ENCODE data around the gene GABBR2. TPM values are rescaled to one million over a fixed set of nuclear protein-coding genes. Genes with fewer than 3 reads are reported as not detected.
"Not testable (repeated sequence)": the region's sequence is repeated elsewhere in the genome, so short reads cannot be mapped to it uniquely, and the experiment has no call there.

The GABBR2 gene
- total RNA-seq, 1 experiment from 2014 or later = not detected

DNA sequence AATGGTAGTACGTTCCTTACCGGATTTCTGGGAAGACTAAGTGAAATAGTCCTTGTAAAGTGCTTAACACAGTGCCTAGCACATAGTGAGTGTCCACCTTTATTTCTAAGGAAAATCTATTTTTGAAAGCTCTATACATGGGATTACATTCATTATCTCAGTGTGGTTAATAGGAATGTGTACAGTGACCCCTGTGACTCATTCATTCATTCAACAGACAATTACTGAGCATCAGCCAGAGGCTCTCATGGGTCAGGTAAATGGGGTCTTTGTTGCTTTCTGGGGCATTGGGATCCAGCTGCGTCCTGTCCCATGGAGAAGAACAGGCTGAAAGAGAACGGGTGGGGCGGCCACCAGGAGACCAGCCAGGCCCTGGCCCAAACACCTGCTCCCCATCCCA, 227.1 kb downstream of the GABBR2 start:
- peak; percentile 19 for DNase-seq (ENCODE audit: low read depth)

DNA sequence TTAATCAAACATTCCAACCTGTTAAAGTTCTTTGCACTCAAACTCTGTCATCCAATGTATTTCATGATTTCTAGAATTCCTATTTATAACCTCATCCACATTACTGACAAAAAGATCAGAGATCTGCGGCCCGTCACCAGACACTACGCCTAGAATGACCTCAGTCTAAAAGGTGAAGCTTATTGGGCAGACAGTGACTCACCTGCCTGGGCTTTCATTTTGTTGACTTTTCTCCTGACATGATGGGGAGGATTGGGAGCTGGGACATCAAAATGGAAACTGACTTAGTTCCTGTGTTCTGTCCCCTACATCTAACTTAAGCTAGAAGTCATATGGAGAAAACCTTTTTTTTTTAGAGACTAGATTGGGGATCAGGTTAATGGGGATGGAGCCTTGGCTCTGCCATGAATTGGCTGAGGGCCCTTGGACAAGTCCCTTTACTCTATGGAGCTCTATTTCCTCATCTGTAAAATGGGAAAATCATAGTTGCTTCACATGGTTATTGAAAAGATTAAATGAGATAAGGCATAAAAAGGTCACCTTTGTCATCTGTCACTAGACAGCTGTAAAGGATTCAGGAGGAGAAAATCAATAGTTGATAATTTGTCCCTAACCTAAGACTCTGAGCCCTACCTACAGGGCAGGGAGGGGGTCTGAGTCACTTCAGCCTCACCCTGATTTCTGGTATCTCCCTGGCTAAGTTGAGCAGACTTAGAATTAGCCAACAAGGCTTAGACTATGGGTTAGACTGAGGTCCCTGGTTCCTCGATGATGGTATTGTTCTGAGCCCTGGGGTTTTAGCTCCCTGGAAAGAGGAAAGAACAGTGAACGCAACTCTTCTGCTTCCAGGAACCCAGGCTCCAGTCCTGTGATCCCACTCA, 228.5 kb downstream of the GABBR2 start:
- DNase-seq (ENCODE audit: low read depth) = no peak

DNA sequence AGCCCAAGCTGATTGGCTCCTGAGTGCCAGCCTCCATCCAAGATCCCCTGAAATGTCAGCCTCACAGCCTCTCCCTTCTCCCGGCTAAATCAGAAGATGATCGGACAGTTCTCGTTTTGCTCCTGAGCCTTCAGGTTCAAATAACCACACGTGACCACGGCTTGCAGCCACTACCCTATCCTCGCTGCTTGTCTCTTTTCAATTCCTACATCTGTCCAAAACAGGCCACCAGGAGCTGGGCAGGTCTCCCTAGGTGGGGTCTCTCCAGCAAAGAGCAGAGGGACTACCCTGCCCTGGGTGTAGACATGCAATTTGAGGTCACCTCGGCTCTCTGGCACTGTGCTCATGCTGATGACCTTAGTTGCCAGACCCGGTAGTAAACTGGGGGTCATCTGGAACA, 229.3 kb downstream of the GABBR2 start:
- no peak for DNase-seq (ENCODE audit: low read depth)

DNA sequence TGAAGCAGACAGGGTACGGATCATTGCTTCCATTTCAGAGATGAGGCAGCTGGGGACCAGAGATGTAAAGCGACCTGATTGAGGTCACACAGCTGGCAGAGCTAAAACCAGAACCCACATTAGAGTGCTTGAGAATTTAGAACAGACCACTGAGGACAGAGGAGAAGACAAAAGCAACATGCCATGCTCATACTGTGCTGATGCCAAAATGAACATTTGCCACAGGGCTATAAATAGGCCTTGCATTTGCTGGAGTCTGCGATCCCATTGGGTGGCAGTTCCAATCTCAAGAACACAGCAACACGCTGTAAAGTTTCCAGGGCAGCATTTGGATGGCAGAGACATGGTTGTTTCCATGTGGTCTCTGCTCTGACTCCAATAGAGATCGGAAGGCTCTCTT, 230.9 kb downstream of the GABBR2 start:
- DNase-seq (ENCODE audit: low read depth) = no peak

DNA sequence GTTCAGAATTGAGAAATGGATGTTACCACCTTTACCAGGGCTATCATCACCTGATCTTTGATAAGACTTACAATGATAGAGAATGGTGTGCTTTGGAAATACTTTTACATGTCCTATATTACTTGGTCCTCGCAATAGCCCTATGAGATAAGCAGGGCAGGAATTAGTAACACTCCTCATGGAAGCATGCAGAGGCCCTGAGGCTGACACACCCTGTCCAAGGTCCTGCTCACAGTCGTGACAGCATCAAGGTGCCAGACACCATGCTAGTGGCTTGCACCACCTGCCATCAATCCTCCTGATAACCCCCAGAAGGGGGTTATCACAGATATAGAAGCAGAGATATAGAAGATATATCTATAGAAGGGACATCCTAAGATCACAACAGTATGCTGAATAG, 236.5 kb downstream of the GABBR2 start:
- no peak for DNase-seq (ENCODE audit: low read depth)

DNA sequence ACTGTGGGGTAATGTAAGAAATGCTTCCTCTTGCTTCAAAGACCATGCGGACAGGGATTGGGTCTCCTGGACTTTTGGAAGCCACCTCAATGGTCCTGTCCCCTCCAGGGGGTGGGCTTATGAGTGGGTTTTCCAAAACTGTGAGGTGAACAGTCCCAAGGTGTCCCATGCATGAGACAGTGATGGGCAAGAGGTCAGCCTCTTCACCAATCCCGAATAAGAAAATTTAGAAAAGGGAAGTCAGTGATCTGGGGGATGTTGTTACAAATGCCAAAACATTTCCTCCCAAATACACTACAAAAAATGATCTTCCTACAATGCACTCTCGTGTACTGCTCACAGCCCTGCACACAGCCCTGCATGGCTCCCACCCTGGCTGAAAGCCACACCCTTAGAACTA, 237.6 kb downstream of the GABBR2 start:
- no peak for DNase-seq (ENCODE audit: low read depth)

GRCh38 chr9:98468567-98469239, 240.0 kb downstream of the GABBR2 start:
- no peak for DNase-seq (ENCODE audit: low read depth)

DNA sequence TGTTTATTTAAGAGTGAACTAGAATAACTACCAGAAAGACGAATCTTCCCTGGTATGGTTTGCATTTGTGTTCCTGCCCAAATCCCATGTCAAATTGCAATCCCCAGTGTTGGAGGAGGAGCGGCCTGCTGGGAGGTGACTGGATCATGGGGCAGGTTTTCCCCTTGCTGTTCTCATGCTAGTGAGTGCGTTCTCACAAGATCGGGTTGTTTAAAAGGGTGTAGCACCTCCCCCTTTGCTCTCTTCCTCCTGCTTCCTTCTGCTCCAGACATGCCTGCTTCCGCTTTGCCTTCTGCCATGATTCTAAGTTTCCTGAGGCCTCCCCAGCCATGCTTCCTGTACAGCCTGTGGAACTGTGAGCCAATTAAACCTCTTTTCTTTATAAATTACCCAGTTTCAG, 242.9 kb downstream of the GABBR2 start:
- no peak for DNase-seq (ENCODE audit: low read depth)

DNA sequence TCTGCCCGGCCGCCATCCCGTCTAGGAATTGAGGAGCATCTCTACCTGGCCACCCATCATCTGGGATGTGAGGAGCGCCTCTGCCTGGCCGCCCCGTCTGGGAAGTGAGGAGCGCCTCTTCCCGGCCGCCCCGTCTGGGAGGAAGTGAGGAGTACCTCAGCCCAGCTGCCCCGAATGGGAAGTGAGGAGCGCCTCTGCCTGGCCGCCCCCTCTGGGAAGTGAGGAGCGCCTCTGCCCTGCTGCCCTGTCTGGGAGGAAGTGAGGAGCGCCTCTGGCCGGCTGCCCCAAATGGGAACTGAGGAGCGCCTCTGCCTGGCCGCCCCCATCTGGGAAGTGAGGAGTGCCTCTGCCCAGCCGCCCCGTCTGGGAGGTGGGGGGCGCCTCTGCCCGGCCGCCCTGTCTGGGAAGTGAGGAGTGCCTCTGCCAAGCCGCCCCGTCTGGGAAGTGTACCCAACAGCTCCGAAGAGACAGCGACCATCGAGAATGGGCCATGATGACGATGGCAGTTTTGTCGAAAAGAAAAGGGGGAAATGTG, 244.5 kb downstream of the GABBR2 start:
- DNase-seq (ENCODE audit: low read depth) = not testable (repeated sequence)

- no peak for DNase-seq (ENCODE audit: low read depth)
Measured at GRCh38 chr9:98462310-98462709, 246.4 kb downstream of the GABBR2 start.

DNA sequence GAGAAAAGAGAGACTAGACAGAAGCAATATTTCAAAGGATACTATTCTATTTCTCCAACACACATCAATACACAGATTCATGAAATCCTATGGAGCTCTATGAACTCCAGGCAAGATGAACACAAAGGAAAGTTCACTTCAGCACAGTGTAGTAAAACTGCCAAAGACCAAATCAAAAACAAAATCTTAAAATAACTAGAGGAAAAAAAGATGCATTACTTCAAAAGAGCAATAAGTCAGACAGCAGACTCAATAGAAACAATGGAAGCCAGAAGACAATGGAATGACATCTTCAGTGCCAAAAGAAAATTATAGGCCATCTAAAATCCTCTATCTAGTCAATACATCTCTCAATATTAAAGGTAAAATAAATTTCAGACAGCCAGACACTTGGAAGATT, 248.0 kb downstream of the GABBR2 start:
- no peak for DNase-seq (ENCODE audit: low read depth)

- DNase-seq (ENCODE audit: low read depth) = no peak
Measured at GRCh38 chr9:98457726-98458370, 250.9 kb downstream of the GABBR2 start.

DNA sequence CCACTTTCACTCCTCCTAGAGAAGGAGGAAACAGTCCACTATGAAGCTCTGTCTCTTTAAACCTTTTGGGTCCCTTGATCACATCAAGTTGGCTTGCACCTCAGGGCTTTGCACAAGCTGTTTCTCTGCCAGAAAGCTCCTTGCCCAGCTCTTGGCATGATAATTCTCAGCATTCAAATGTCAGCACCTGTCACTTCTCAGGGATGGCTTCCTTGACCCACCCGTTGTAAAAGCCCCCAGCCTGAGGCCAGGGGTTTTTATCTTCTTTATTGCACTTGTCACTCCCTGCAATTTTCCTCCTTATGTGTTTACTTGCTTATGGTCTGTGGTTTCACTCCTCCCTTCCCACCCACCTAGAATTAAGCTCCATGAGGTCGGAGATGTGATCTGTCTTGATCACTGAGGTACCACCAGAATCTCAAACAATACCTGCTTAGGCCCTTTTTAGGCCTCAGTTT, 252.6 kb downstream of the GABBR2 start:
- no peak for DNase-seq (ENCODE audit: low read depth)

- DNase-seq (ENCODE audit: low read depth) = peak; percentile 63
Measured at GRCh38 chr9:98455256-98456155, 253.2 kb downstream of the GABBR2 start.

- DNase-seq (ENCODE audit: low read depth) = no peak
Measured at GRCh38 chr9:98453589-98454311, 255.0 kb downstream of the GABBR2 start.

- DNase-seq (ENCODE audit: low read depth) = no peak
Measured at GRCh38 chr9:98451576-98451975, 257.2 kb downstream of the GABBR2 start.

DNA sequence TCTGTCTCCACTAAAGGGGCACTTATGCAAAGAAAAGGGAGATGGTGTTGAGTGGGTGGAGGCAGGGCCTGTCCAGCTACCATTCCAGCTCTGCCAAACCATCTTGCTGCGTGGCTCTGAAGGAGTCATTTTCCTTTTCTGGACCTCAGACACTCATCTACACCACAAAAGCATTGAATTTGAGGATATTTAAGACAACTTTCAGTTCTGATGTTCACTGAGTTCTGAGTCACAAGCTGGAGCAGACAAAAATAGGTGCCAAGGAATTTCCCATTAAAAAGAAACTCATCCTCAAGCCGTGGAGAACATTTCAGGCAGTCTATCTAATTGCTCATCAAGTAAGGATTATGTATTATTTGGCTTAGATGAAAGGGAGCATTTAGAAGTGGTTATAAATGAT, 258.2 kb downstream of the GABBR2 start:
- peak; percentile 40 for DNase-seq (ENCODE audit: low read depth)

DNA sequence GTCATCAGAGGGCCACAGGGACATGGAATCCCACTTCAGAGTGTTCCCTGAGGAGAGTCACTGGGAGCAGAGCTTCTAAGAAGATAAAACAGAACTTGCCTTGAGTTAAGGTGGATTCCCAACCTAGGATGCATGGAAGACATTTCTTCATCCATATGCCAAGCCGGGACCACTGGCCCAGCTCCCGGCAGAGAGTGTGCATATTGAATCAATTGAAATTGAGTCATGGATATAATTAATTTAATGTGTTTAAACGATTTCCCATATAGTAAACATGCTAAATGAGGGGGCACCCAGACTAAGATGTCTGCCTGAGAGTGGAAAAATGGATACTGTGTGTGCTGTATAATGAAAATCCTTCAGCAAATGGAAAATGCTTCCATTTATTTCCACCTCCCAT, 258.9 kb downstream of the GABBR2 start:
- DNase-seq (ENCODE audit: low read depth) = no peak

GRCh38 chr9:98445576-98445975, 263.2 kb downstream of the GABBR2 start:
- DNase-seq (ENCODE audit: low read depth) = no peak

DNA sequence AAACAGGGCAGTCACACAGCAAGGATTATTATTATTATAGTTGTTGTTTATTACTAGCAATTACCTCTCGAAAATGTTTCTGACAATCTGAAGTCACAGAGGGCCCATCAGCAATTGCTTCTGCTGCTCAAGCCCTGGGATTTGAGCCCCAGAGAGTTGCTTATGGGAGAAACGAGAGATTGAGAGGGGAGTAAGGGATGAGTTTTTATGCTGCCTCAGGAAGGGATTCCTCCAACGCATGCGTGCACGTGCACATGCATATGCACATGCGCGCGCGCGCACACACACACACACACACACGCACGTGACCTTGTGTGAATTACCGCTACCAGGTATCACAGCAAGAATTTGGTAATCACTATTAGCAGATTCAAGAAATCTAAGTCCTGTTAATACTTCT, 264.1 kb downstream of the GABBR2 start:
- no peak for DNase-seq (ENCODE audit: low read depth)

GRCh38 chr9:98442541-98442940, 266.2 kb downstream of the GABBR2 start:
- no peak for DNase-seq (ENCODE audit: low read depth)
